ENCODE measurements around the gene GALK2.

GALK2 gene

DNA sequence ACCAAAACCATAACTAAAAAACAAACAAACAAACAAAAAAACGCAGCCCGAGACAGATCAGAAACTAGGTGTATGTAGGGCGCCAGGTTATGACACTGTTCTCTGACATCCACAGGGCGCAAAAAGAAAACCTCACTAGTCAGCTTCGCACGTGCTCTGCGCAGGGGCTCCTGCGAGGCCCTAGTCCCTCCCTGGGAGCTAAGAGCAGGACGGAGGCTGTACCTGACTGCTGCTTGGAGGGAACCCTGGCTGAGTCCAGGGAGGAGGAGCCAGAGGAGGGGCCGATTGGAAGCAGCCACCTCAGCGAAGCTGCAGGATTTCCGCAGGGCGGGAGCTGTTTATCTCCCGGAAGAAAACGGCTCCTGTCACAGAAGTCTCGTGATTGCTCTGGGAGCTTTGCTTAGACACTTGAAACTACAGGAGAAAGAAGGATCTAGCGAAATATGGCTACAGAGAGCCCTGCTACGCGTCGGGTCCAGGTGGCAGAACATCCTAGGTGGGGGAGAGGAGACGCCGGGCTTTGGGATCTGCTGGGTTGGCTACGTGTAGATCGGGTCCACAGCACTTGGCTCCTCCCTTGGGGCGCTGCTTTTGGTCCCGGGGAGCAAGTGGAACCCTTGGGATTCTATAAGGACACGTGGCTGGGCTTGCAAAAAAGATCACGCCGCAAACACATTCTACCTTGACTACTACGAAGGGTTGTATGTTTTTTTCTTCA, at the start of gene GALK2:
TSS of gene GALK2 (plus strand) at position 368 of the 718 bp plus-strand sequence. CDS start at position 444, 76 bp downstream.
- DNase-seq (ENCODE audit: low read depth in 2 of 2), result peak; percentile 44 to 56

DNA sequence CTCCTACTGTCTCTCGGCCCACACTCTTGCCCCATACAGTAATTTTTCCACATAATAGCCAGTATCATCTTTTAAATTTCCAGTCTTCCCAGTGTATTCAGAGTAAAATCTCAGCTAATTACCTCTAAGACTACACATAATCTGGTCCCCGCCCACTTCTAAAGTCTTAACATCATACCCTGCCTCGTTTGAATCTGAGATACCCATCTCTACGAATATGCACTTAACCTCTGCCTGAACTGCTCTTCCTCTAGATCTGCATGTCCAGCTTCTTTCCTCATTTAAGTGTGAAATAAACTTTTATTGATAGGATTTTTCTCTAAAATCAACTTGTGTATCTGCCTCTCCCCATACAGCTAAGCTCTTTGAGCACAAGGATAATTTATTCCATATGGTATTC, 49.2 kb upstream of the GALK2 start:
- no peak for DNase-seq (ENCODE audit: low read depth in 2 of 2)

GRCh38 chr15:49121901-49122300, 48.1 kb upstream of the GALK2 start:
- no peak for DNase-seq (ENCODE audit: low read depth in 2 of 2)

DNA sequence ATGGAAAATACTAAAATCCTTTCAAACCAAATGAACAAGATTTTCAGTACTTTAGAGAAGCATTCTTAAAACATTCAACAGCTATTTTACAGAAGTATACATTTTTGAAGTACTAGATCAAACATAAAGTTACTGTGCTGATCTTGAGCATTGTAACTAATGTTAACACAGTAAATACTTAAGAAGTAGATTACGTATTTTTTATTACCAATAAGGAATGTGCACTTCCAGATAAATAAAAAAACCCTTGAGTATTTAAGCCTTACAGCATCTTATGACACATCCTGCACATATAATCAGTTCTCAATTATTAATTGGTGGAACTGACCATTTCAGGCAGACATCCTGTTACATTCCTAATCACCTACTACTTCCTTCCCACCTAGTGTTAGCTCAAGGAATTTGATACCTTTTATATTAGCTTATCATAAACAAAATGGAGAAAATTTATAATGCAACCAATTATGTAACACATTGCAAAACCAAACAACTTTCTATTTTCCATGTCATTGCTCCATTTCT, 47.4 kb upstream of the GALK2 start:
- DNase-seq (ENCODE audit: low read depth in 2 of 2), result no peak

- no peak for DNase-seq (ENCODE audit: low read depth in 2 of 2)
Measured at GRCh38 chr15:49124371-49124770, 45.7 kb upstream of the GALK2 start.

- DNase-seq (ENCODE audit: low read depth in 2 of 2), result no peak
Measured at GRCh38 chr15:49131403-49131802, 38.6 kb upstream of the GALK2 start.

DNA sequence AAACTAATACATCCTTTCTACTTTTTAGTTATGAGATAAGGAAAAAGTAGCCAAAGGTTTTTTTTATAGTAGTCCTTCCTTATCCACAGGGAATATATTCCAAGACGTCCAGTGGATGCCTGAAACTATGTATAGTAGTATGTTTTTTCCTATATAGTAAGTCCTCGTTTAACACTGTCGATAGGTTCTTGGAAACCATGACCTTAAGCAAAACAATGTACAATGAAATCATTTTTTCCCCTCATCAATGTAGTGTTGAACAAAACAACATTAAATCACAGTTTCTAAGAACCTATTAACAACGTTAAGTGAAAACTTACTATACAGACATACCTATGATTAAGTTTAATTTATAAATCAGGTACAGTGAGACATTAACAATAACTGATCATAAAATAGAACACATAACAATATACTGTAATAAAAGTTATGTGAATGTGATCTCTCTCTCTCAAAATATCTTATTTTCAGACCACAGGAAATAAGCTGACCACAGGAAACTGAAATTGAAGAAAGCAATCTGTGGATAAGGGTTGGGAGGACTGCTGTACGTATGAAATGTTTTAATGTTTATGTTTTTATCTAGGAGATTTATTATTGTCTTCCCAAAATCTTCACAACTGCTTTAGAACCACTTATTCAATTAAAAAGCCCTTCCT, 35.2 kb upstream of the GALK2 start:
- no peak for DNase-seq (ENCODE audit: low read depth in 2 of 2)

DNA sequence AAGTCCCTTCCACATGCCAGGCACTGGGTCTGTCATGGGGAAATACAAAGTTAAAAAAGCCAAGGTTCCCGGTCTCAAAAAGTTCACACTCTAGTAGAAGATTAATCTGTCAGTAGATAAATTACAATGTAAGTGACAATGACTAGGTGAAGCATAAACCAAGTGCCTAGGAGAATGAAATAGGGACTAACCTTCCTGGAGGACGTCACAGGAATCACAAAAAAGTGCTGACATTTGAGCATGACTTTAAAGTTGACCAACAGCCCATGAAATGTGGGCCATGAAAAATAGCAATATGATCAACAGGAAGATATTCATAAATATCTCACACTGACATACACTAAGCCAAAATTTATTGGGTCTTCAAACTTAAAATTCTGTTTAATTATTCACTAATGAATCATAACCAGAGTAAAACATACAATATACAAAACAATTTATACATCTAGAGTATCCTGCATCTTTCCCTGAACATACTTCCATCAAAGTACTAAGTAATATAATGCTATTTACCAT, 34.6 kb upstream of the GALK2 start:
- DNase-seq (ENCODE audit: low read depth in 2 of 2), result no peak

DNA sequence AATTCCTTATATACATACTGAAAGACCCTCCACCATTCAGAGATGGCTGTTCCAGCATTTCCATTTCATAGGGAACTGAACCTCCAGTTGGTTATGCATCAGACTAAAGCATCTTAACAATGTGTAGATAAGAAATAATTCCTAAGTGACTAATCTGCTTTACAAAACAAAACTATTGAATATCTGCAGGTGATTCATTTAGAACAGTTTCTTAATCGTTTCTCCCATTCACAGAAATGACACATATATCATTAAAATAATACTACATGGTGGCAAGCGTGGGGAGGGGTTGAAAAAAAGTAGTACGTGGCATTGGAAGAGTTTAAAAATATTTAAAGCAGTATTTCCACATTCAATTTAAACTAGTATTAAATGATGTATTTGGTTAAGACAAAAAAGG, 34.1 kb upstream of the GALK2 start:
- DNase-seq (ENCODE audit: low read depth in 2 of 2), result peak; percentile 54 to 55

GRCh38 chr15:49137861-49138260, 32.2 kb upstream of the GALK2 start:
- no peak for DNase-seq (ENCODE audit: low read depth in 2 of 2)

DNA sequence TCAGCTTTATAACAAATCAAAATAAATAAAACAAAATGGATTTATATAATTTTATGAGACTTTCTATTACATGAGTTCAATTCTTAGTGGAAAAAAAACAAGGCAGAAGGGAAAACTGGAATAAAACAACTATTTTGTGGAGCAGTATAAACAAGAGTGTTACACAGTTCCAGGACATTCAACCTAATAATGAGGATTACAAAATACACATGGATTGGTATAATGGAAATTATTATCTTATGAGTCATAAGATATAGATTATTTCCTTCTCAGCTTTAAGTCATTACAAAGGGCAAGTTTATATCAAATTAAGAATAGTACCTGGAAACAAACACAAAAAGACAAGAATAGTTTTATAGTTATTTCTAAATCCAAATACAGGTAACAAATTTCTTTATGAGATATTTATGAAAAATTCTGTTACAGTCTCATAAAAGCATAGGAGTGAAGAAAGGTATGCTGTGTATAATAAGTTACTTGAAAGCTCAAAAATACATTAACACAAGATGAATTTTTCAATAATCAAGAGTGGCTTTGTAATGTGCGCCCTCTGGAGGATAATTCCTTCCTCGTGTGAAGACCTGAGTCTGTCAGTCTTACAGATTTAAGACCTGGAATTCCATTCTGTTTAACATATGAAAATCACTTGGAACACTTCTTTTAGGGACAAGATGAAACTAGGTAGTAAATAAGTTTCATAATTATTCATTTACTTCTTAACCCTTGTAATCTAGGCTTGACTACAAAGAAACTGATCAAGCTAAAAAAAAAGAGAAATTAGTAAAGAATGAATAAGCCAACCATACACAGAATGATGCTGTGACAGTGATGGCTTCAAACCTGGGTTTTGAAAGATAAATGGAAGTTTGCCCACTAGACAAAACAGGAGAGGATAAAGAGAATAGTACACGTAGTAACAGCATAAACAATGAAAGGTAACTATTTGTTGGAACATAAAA, 24.1 kb upstream of the GALK2 start:
- peak; percentile 35 to 41 for DNase-seq (ENCODE audit: low read depth in 2 of 2)

GRCh38 chr15:49148298-49148697, 21.7 kb upstream of the GALK2 start:
- no peak for DNase-seq (ENCODE audit: low read depth in 2 of 2)

GRCh38 chr15:49148727-49149126, 21.3 kb upstream of the GALK2 start:
- DNase-seq (ENCODE audit: low read depth in 2 of 2), result no peak

GRCh38 chr15:49151831-49152230, 18.2 kb upstream of the GALK2 start:
- no peak for DNase-seq (ENCODE audit: low read depth in 2 of 2)

- DNase-seq (ENCODE audit: low read depth in 2 of 2), result no peak
Measured at GRCh38 chr15:49152552-49153312, 17.3 kb upstream of the GALK2 start.

DNA sequence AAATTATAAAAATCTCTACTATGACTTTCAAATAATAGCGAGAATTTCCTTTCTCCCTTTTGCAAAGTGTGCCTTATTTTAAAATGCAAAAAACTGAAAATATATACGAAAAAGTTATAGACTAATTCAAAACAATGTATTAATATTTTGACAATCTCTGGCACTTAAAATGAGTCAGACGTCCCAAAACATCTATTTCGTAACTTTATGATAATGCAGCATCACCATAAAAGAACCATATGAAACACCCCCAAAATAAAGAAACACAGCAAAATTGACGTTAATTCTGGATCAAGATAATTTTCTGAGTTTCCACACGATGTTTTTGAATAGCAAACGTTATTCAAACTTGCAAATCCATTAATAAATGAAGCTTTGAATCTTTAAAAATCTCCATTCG, 15.7 kb upstream of the GALK2 start:
- DNase-seq (ENCODE audit: low read depth in 2 of 2), result no peak

- no peak for DNase-seq (ENCODE audit: low read depth in 2 of 2)
Measured at GRCh38 chr15:49154799-49155109, 15.3 kb upstream of the GALK2 start.

GRCh38 chr15:49155110-49155833, 14.8 kb upstream of the GALK2 start, which contains the start of gene COPS2:
COPS2 (minus strand) TSS chr15:49155599; CDS start chr15:49155578, 21 bp downstream.
- peak; percentile 97 to 98 for DNase-seq (ENCODE audit: low read depth in 2 of 2)

- no peak for DNase-seq (ENCODE audit: low read depth in 2 of 2)
Measured at GRCh38 chr15:49155834-49156627, 14.0 kb upstream of the GALK2 start.

GRCh38 chr15:49163678-49164077, 6.4 kb upstream of the GALK2 start:
- DNase-seq (ENCODE audit: low read depth in 2 of 2), result no peak

Measured in fibroblast of skin of left quadriceps (primary cell).